22Rv1 (cell line): ENCODE results near the gene ANO3.
"Not testable (repeated sequence)": the region's sequence is repeated elsewhere in the genome, so short reads cannot be mapped to it uniquely, and the experiment has no call there.

Experiments used
- ZFX ChIP-seq: fragments of 450-650 bp; IDR thresholded peaks from 2 replicates; pipeline ENCODE4 v1.6.1; 2017; ENCODE audit warnings: antibody characterized with exemption, borderline replicate concordance
- TF ChIP-seq, protein P1 (sequence below): fragments of 450-650 bp; IDR thresholded peaks from 2 replicates; pipeline ENCODE4 v1.5.1; 2017; ENCODE audit warnings: mild to moderate bottlenecking

DNA sequence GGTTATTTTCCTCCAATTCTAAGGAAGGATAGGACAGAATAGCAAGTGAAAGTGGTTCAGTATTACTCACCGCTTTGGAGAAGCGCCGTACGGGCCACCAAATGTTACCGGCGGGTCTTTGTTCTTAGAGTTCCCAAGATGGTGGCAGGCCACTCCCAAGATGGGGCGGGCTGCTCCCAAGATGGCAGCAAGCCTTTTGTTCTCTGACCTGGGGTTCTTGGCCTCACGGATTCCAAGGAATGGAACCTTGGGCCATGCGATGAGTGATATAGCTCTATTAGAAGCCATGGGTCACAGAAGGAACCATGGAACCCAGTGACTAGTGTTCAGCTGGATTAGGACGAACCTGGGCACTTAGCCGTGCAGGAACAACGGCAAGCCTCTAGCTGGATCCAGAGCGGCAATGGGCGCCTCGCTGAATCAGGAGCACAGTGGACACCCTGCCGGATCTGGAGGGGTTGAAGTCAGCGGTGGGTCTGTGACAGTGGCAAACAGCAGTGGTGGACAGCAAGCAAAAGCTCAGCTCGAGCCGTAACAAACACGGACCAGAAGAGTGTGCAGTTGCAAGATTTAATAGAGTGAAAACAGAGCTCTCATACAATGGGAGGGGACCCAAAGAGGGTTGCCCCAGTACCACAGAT lies 265.2 kb downstream of the ANO3 start:
- TF ChIP-seq, protein P1, sequence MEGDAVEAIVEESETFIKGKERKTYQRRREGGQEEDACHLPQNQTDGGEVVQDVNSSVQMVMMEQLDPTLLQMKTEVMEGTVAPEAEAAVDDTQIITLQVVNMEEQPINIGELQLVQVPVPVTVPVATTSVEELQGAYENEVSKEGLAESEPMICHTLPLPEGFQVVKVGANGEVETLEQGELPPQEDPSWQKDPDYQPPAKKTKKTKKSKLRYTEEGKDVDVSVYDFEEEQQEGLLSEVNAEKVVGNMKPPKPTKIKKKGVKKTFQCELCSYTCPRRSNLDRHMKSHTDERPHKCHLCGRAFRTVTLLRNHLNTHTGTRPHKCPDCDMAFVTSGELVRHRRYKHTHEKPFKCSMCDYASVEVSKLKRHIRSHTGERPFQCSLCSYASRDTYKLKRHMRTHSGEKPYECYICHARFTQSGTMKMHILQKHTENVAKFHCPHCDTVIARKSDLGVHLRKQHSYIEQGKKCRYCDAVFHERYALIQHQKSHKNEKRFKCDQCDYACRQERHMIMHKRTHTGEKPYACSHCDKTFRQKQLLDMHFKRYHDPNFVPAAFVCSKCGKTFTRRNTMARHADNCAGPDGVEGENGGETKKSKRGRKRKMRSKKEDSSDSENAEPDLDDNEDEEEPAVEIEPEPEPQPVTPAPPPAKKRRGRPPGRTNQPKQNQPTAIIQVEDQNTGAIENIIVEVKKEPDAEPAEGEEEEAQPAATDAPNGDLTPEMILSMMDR: not testable (repeated sequence)
- TF ChIP-seq ZFX: not testable (repeated sequence)
